ENCODE results near the gene DMKN.

The DMKN gene

GRCh38 chr19:35522745-35523327, 9.4 kb upstream of the DMKN start:
- H3K4me1 ChIP-seq (ENCODE audit: insufficient read depth, low read length, poor library complexity, severe bottlenecking), result no peaks in the 10 kb centered on the region
- no peaks in the 10 kb centered on the region for H3F3A ChIP-seq (ENCODE audit: low read depth)
- no peak overlapping the region for H3K4me3 ChIP-seq (ENCODE audit: low read length, poor library complexity, severe bottlenecking)
- H3K9me2 ChIP-seq (replicated peaks; ENCODE audit: low read depth, low read length), result no peaks in the 10 kb centered on the region
- no peaks in the 10 kb centered on the region for H4K20me1 ChIP-seq (ENCODE audit: insufficient read depth, low read length, poor library complexity, severe bottlenecking)
- no peak overlapping the region for H2AFZ ChIP-seq (ENCODE audit: low read length)
- TF ChIP-seq CTCF (conservative IDR thresholded peaks at IDR 0.05; ENCODE audit: low read length) (no peak), EZH2phosphoT487 (IDR thresholded peaks at IDR 0.05; ENCODE audit: borderline replicate concordance) (no peak)
- no peaks in the 10 kb centered on the region for H3K27me3 ChIP-seq (ENCODE audit: insufficient read depth, low read length, poor library complexity, severe bottlenecking)
- no peak overlapping the region for H3K9ac ChIP-seq (ENCODE audit: low read depth, low read length, poor library complexity, severe bottlenecking)
- no peaks in the 10 kb centered on the region for H3K79me2 ChIP-seq (ENCODE audit: insufficient read depth, low read length)
- H3K36me3 ChIP-seq (ENCODE audit: insufficient read depth, low read length), result no peaks in the 10 kb centered on the region
- no peak overlapping the region for H3K4me2 ChIP-seq (ENCODE audit: low read depth, low read length, poor library complexity, severe bottlenecking)
- no peaks in the 10 kb centered on the region for H3K9me3 ChIP-seq (ENCODE audit: insufficient read depth, low read depth, low read length)

- H2AFZ ChIP-seq (ENCODE audit: low read length), result no peak overlapping the region
- H3K4me2 ChIP-seq (ENCODE audit: low read depth, low read length, poor library complexity, severe bottlenecking), result no peak overlapping the region
- no peaks in the 10 kb centered on the region for H3K4me1 ChIP-seq (ENCODE audit: insufficient read depth, low read length, poor library complexity, severe bottlenecking)
- no peaks in the 10 kb centered on the region for H3K27me3 ChIP-seq (ENCODE audit: insufficient read depth, low read length, poor library complexity, severe bottlenecking)
- no peaks in the 10 kb centered on the region for H3K79me2 ChIP-seq (ENCODE audit: insufficient read depth, low read length)
- TF ChIP-seq CTCF (conservative IDR thresholded peaks at IDR 0.05; ENCODE audit: low read length), result no peak
- no peak for TF ChIP-seq EZH2phosphoT487 (IDR thresholded peaks at IDR 0.05; ENCODE audit: borderline replicate concordance)
- H3K9ac ChIP-seq (ENCODE audit: low read depth, low read length, poor library complexity, severe bottlenecking), result no peak overlapping the region
- no peaks in the 10 kb centered on the region for H3F3A ChIP-seq (ENCODE audit: low read depth)
- no peaks in the 10 kb centered on the region for H4K20me1 ChIP-seq (ENCODE audit: insufficient read depth, low read length, poor library complexity, severe bottlenecking)
- H3K9me3 ChIP-seq (ENCODE audit: insufficient read depth, low read depth, low read length), result no peaks in the 10 kb centered on the region
- H3K36me3 ChIP-seq (ENCODE audit: insufficient read depth, low read length), result no peaks in the 10 kb centered on the region
- H3K4me3 ChIP-seq (ENCODE audit: low read length, poor library complexity, severe bottlenecking), result no peak overlapping the region
- no peaks in the 10 kb centered on the region for H3K9me2 ChIP-seq (replicated peaks; ENCODE audit: low read depth, low read length)
Observed at GRCh38 chr19:35521124-35521743, 7.8 kb upstream of the DMKN start.

- TF ChIP-seq CTCF (conservative IDR thresholded peaks at IDR 0.05; ENCODE audit: low read length) (no peak), EZH2phosphoT487 (IDR thresholded peaks at IDR 0.05; ENCODE audit: borderline replicate concordance) (no peak)
- H3K9me3 ChIP-seq (ENCODE audit: insufficient read depth, low read depth, low read length), result no peaks in the 10 kb centered on the region
- no peaks in the 10 kb centered on the region for H3F3A ChIP-seq (ENCODE audit: low read depth)
- no peaks in the 10 kb centered on the region for H3K4me1 ChIP-seq (ENCODE audit: insufficient read depth, low read length, poor library complexity, severe bottlenecking)
- no peaks in the 10 kb centered on the region for H3K79me2 ChIP-seq (ENCODE audit: insufficient read depth, low read length)
- H4K20me1 ChIP-seq (ENCODE audit: insufficient read depth, low read length, poor library complexity, severe bottlenecking), result no peaks in the 10 kb centered on the region
- no peaks in the 10 kb centered on the region for H3K36me3 ChIP-seq (ENCODE audit: insufficient read depth, low read length)
- H3K27me3 ChIP-seq (ENCODE audit: insufficient read depth, low read length, poor library complexity, severe bottlenecking), result no peaks in the 10 kb centered on the region
- H3K9me2 ChIP-seq (replicated peaks; ENCODE audit: low read depth, low read length), result no peaks in the 10 kb centered on the region
- no peak overlapping the region for H3K4me2 ChIP-seq (ENCODE audit: low read depth, low read length, poor library complexity, severe bottlenecking)
- no peak overlapping the region for H2AFZ ChIP-seq (ENCODE audit: low read length)
- no peak overlapping the region for H3K4me3 ChIP-seq (ENCODE audit: low read length, poor library complexity, severe bottlenecking)
- no peak overlapping the region for H3K9ac ChIP-seq (ENCODE audit: low read depth, low read length, poor library complexity, severe bottlenecking)
Observed at GRCh38 chr19:35519291-35519690, 5.8 kb upstream of the DMKN start.
